ENCODE data around the gene CFAP68.
"Not testable (repeated sequence)": the region's sequence is repeated elsewhere in the genome, so short reads cannot be mapped to it uniquely, and the experiment has no call there.

CFAP68 gene

GRCh38 chr11:111870886-111871692 is 8.3 kb upstream of the CFAP68 start, which contains the start of gene ALG9:
Gene ALG9, minus strand, starts transcription at chr11:111871581. Its CDS starts 99 bp downstream, at chr11:111871482.
- peak; percentile 94 for DNase-seq

GRCh38 chr11:111871693-111872161 is 7.6 kb upstream of the CFAP68 start:
- no peak for DNase-seq

GRCh38 chr11:111878385-111878848 is 924 bp upstream of the CFAP68 start:
- no peak for DNase-seq

- no peak for DNase-seq
Measured at GRCh38 chr11:111879637-111879960, 258 bp downstream of the CFAP68 start.

- no peak for DNase-seq
Measured at GRCh38 chr11:111882202-111882601, 2.9 kb downstream of the CFAP68 start.

GRCh38 chr11:111885053-111885452 is 5.7 kb downstream of the CFAP68 start:
- not testable (repeated sequence) for DNase-seq

GRCh38 chr11:111886032-111886431 is 6.7 kb downstream of the CFAP68 start:
- no peak for DNase-seq

- no peak for DNase-seq
Measured at GRCh38 chr11:111886844-111887243, 7.5 kb downstream of the CFAP68 start.

GRCh38 chr11:111905411-111905810 is 26.1 kb downstream of the CFAP68 start:
- no peak for DNase-seq

GRCh38 chr11:111906680-111907079 is 27.3 kb downstream of the CFAP68 start:
- DNase-seq: no peak

GRCh38 chr11:111908639-111909305 is 29.4 kb downstream of the CFAP68 start:
- DNase-seq: no peak

- no peak for DNase-seq
Measured at GRCh38 chr11:111909378-111909777, 30.0 kb downstream of the CFAP68 start.

- DNase-seq: no peak
Measured at GRCh38 chr11:111910676-111911562, 31.6 kb downstream of the CFAP68 start.

GRCh38 chr11:111911563-111912401 is 32.4 kb downstream of the CFAP68 start, which contains the start of gene CRYAB:
Gene CRYAB, minus strand, starts transcription at chr11:111911770. Its CDS starts 46 bp downstream, at chr11:111911724.
- DNase-seq: peak; percentile 79

GRCh38 chr11:111912535-111912934 is 33.2 kb downstream of the CFAP68 start, which contains the start of gene HSPB2:
Gene HSPB2, plus strand, starts transcription at chr11:111912734. Its CDS starts 96 bp downstream, at chr11:111912830.
- DNase-seq: no peak

GRCh38 chr11:111913031-111913861 is 33.9 kb downstream of the CFAP68 start:
- peak; percentile 48 for DNase-seq

GRCh38 chr11:111913997-111914396 is 34.7 kb downstream of the CFAP68 start:
- DNase-seq: peak; percentile 48

- DNase-seq: no peak
Measured at GRCh38 chr11:111916768-111917167, 37.4 kb downstream of the CFAP68 start.

GRCh38 chr11:111917312-111917711 is 38.0 kb downstream of the CFAP68 start:
- DNase-seq: no peak

GRCh38 chr11:111917788-111918187 is 38.4 kb downstream of the CFAP68 start:
- DNase-seq: no peak

All from eye (tissue), 1 donor.